ENCODE measurements around the gene PANK2.

DNA sequence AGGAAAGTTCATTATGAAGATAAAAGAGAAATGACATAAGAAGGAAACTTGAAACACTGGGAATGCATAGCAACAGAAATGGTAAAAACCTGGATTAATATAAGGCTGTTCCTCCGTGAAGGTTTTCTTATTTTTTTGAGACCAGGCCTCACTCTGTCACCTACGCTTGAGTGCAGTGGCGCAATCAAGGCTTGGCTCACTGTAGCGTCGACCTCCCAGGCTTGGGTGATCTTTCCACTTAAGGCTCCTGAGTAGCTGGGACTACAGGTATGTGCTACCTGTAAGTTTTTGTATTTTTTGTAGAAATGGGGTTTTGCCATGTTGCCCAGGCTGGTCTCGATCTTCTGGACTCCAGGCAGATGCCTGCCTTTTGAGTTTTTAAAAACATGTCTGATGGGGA, 51.7 kb downstream of the PANK2 start:
- TF ChIP-seq, protein P1, sequence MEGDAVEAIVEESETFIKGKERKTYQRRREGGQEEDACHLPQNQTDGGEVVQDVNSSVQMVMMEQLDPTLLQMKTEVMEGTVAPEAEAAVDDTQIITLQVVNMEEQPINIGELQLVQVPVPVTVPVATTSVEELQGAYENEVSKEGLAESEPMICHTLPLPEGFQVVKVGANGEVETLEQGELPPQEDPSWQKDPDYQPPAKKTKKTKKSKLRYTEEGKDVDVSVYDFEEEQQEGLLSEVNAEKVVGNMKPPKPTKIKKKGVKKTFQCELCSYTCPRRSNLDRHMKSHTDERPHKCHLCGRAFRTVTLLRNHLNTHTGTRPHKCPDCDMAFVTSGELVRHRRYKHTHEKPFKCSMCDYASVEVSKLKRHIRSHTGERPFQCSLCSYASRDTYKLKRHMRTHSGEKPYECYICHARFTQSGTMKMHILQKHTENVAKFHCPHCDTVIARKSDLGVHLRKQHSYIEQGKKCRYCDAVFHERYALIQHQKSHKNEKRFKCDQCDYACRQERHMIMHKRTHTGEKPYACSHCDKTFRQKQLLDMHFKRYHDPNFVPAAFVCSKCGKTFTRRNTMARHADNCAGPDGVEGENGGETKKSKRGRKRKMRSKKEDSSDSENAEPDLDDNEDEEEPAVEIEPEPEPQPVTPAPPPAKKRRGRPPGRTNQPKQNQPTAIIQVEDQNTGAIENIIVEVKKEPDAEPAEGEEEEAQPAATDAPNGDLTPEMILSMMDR (conservative IDR thresholded peaks at IDR 0.05; ENCODE audit: low read depth, low read length) = no peak
- TF ChIP-seq EZH2 (IDR thresholded peaks at IDR 0.05; ENCODE audit: low read length, unreplicated experiment) = no peak
- no peak for TF ChIP-seq EZH2phosphoT487 (IDR thresholded peaks at IDR 0.05; ENCODE audit: borderline replicate concordance, low read length)

Measured in PC-3 (cell line).